ENCODE data around the gene OTOP3.
"Not testable (repeated sequence)": the region's sequence is repeated elsewhere in the genome, so short reads cannot be mapped to it uniquely, and the experiment has no call there.

- not testable (repeated sequence) for TF ChIP-seq CTCF (conservative IDR thresholded peaks at IDR 0.05 in 1 of 2, IDR thresholded peaks at IDR 0.05 in 1 of 2; ENCODE audit: low read depth in 1 of 2, low read length in 2 of 2); EZH2 (IDR thresholded peaks at IDR 0.05; ENCODE audit: low read length, missing control alignments)
Measured at GRCh38 chr17:74911423-74911822, 24.3 kb upstream of the OTOP3 start.
